ENCODE measurements around the gene TCTN2. TPM values are rescaled to one million over a fixed set of nuclear protein-coding genes. Genes with fewer than 3 reads are reported as not detected.

TCTN2 gene
- polyA plus RNA-seq, 1 donor from 2014 or later: 14.3 TPM

GRCh38 chr12:123655420-123655819 lies 15.5 kb upstream of the TCTN2 start:
- Histone ChIP-seq H3K79me2 (replicated peaks; ENCODE audit: insufficient read depth, low read length) (no peaks in the 10 kb centered on the region), H2AFZ (ENCODE audit: low read depth, low read length) (no peak overlapping the region), H3K27me3 (ENCODE audit: insufficient read depth, low read depth, low read length) (no peaks in the 10 kb centered on the region), H3K9ac (ENCODE audit: low read length) (no peak overlapping the region), H3K4me2 (ENCODE audit: low read length) (no peak overlapping the region), H3K27ac (ENCODE audit: low read length) (no peak overlapping the region), H3K9me2 (ENCODE audit: insufficient read depth, low read length) (no peaks in the 10 kb centered on the region), H3K9me3 (ENCODE audit: low read length) (no peaks in the 10 kb centered on the region), H3F3A (ENCODE audit: insufficient read depth, low read length, poor library complexity, severe bottlenecking) (no peaks in the 10 kb centered on the region), H3K4me3 (ENCODE audit: low read length) (no peak overlapping the region), H4K20me1 (ENCODE audit: insufficient read depth) (no peaks in the 10 kb centered on the region), H3K36me3 (ENCODE audit: insufficient read depth, low read length) (peaks cover 5% of the 10 kb centered on the region)
- no peak for TF ChIP-seq EP300 (conservative IDR thresholded peaks at IDR 0.05; ENCODE audit: poor library complexity, severe bottlenecking)
- no peak for TF ChIP-seq CTCF (IDR thresholded peaks at IDR 0.05; ENCODE audit: poor library complexity, severe bottlenecking)
- TF ChIP-seq TAF1 (IDR thresholded peaks at IDR 0.05; ENCODE audit: low read depth): no peak
- no peak for TF ChIP-seq MXI1 (conservative IDR thresholded peaks at IDR 0.05; ENCODE audit: poor library complexity, severe bottlenecking)
- TF ChIP-seq POLR2AphosphoS5 (IDR thresholded peaks at IDR 0.05): no peak
- no peak for TF ChIP-seq RAD21 (conservative IDR thresholded peaks at IDR 0.05)
- no peak for TF ChIP-seq EZH2 (IDR thresholded peaks at IDR 0.05; ENCODE audit: borderline replicate concordance, insufficient read depth, low read length, poor library complexity, severe bottlenecking)
- TF ChIP-seq SMC3 (conservative IDR thresholded peaks at IDR 0.05; ENCODE audit: poor library complexity): no peak
- no peak for TF ChIP-seq REST (IDR thresholded peaks at IDR 0.05; ENCODE audit: borderline replicate concordance)

GRCh38 chr12:123656392-123656791 lies 14.5 kb upstream of the TCTN2 start:
- TF ChIP-seq RAD21 (conservative IDR thresholded peaks at IDR 0.05): no peak
- TF ChIP-seq EP300 (conservative IDR thresholded peaks at IDR 0.05; ENCODE audit: poor library complexity, severe bottlenecking): no peak
- no peak for TF ChIP-seq EZH2 (IDR thresholded peaks at IDR 0.05; ENCODE audit: borderline replicate concordance, insufficient read depth, low read length, poor library complexity, severe bottlenecking)
- TF ChIP-seq POLR2AphosphoS5 (IDR thresholded peaks at IDR 0.05): no peak
- TF ChIP-seq SMC3 (conservative IDR thresholded peaks at IDR 0.05; ENCODE audit: poor library complexity): no peak
- no peak for TF ChIP-seq REST (IDR thresholded peaks at IDR 0.05; ENCODE audit: borderline replicate concordance)
- no peak for TF ChIP-seq TAF1 (IDR thresholded peaks at IDR 0.05; ENCODE audit: low read depth)
- no peak for TF ChIP-seq MXI1 (conservative IDR thresholded peaks at IDR 0.05; ENCODE audit: poor library complexity, severe bottlenecking)
- no peak for TF ChIP-seq CTCF (IDR thresholded peaks at IDR 0.05; ENCODE audit: poor library complexity, severe bottlenecking)
- H3K9me2 ChIP-seq (ENCODE audit: insufficient read depth, low read length): no peaks in the 10 kb centered on the region
- H3F3A ChIP-seq (ENCODE audit: insufficient read depth, low read length, poor library complexity, severe bottlenecking): no peaks in the 10 kb centered on the region
- H3K9me3 ChIP-seq (ENCODE audit: low read length): no peaks in the 10 kb centered on the region
- no peak overlapping the region for H3K4me3 ChIP-seq (ENCODE audit: low read length)
- H4K20me1 ChIP-seq (ENCODE audit: insufficient read depth): no peaks in the 10 kb centered on the region
- H2AFZ ChIP-seq (ENCODE audit: low read depth, low read length): no peak overlapping the region
- H3K79me2 ChIP-seq (replicated peaks; ENCODE audit: insufficient read depth, low read length): no peaks in the 10 kb centered on the region
- peaks cover 5% of the 10 kb centered on the region for H3K36me3 ChIP-seq (ENCODE audit: insufficient read depth, low read length)
- H3K27ac ChIP-seq (ENCODE audit: low read length): no peak overlapping the region
- H3K27me3 ChIP-seq (ENCODE audit: insufficient read depth, low read depth, low read length): no peaks in the 10 kb centered on the region
- no peak overlapping the region for H3K4me2 ChIP-seq (ENCODE audit: low read length)
- no peak overlapping the region for H3K9ac ChIP-seq (ENCODE audit: low read length)
